GM21528 (cell line): Measurements from ENCODE around the gene GDPD4.

Experiments used
- ATAC-seq: cut with Tn5 transposase; IDR thresholded peaks from one replicate; pipeline ENCODE4 v1.9.1; 2021; ENCODE audit warnings: mild to moderate bottlenecking, moderate library complexity; ENCODE audit not compliant: unreplicated experiment, low FRiP score

The GDPD4 gene

GRCh38 chr11:77249427-77249826 is 52.1 kb downstream of the GDPD4 start:
- no peak for ATAC-seq

- no peak for ATAC-seq
These were observed 57.0 kb downstream of the GDPD4 start for GRCh38 chr11:77244277-77245027.

- no peak for ATAC-seq
These were observed 64.6 kb downstream of the GDPD4 start for GRCh38 chr11:77236901-77237300.

GRCh38 chr11:77233011-77233410 is 68.5 kb downstream of the GDPD4 start:
- ATAC-seq = no peak

DNA sequence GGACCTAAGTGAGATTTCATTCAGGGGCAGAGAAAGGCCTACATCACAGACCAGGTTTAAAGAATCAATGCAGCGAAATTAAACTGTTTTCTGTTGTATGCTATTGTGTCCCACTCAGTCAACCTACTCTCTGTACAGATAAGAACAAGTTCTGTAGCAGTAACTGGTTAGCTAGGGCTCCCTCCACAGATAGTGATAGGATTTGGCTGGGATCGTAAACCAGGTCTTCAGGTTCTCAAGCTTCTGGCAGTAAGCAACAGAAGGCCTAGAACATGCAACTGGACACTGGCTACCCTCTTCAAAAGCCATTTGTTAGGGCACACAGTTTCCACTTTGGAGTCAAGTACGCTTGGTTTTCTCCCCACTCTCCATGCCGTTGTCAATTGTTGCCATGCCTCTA is 69.2 kb downstream of the GDPD4 start:
- ATAC-seq = no peak

GRCh38 chr11:77231800-77232199 is 69.7 kb downstream of the GDPD4 start:
- ATAC-seq = no peak

DNA sequence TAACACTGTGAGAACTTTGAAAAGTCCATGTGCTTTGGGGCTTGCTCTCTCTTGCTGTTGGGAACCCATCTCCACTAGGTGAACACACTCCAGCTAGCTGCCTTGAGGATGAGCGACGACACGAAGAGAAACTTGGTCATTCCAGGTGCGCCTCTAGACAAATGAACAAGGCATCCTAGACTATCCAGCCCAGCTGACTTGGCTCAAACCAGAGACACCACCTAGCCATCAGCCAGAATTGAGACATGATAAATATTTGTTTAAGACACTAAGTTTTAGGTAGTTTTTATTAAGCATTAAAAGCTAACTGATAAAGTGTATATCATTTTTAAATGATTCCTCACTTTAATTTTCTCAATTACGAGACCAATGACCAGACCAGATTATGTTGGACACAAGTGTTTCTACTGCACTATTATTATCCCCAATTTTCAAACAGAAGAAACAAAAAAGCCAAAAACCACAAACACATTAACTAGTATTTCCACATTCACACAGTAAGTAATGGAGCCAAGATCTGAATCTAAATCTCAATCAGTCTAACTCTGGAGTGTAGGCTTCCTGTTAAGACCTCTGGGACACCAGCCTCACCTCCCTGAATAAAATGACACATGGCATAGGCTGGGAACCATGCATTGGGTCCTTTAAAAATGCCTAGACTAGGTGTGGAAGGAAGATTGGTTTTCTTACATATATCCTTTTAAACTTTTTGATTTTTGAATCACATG is 70.4 kb downstream of the GDPD4 start:
- ATAC-seq = no peak

DNA sequence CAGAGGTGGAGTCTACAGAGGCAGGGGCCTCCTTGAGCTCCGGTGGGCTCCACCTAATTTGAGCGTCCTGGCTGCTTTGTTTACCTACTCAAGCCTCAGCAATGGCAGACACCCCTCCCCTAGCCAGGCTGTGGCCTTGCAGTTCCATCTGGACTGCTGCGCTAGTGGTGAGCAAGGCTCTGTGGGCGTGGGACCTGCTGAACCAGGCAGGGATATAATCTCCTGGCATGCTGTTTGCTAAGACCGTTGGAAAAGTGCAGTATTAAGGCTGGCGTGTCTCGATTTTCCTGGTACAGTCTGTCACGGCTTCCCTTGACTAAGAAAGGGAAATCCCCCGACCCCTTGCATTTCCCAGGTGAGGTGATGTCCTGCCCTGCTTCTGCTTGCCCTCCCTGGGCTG is 77.7 kb downstream of the GDPD4 start:
- no peak for ATAC-seq

- ATAC-seq = no peak
These were observed 84.3 kb downstream of the GDPD4 start for GRCh38 chr11:77217156-77217555.

- ATAC-seq = no peak
These were observed 86.4 kb downstream of the GDPD4 start for GRCh38 chr11:77215106-77215505.

DNA sequence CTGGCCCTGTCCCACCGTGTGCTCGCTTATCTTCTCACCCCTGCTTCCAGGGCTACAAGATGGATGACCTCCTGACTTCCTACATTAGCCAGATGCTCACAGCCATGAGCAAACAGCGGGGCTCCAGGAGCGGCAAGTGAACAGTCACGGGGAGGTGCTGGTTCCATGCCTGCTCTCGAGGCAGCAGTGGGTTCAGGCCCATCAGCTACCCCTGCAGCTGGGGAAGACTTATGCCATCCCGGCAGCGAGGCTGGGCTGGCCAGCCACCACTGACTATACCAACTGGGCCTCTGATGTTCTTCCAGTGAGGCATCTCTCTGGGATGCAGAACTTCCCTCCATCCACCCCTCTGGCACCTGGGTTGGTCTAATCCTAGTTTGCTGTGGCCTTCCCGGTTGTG is 86.9 kb downstream of the GDPD4 start:
- ATAC-seq = no peak

- ATAC-seq = no peak
These were observed 87.7 kb downstream of the GDPD4 start for GRCh38 chr11:77213589-77214428.

GRCh38 chr11:77213029-77213579 is 88.4 kb downstream of the GDPD4 start:
- no peak for ATAC-seq

DNA sequence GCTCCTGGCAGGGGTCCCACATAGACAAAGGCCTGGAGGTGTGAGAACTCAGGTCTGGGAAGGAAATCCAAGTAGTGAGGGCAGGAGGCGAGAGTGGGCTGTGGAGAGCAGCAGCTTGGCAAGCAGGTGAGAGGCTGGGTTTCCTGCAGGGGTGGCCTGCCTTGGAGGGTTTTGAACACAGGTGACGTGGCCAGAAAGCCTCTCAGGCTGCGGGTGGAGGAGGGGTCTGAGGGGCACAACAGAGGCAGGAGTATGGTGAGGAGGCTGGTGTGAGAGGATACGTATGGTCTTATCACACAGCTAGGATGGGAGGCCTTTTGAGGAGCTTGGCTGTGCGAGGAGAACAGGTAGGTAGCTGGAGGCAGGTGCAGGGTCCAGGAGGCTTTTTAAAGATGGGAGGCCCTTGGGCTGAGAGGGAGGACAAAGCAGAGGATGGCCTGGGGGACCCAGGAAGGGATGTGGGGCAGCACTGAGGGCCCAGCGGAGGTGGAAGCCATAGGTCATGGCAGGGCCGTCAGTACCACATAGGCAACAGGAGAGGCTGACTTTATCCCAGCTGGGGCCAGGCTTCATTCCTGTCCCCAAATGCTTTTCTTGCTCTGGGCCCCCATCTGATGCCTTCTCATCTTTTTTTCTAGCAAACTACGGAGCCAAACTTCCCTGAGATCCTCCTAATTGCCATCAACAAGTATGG is 89.0 kb downstream of the GDPD4 start:
- no peak for ATAC-seq

- no peak for ATAC-seq
These were observed 89.8 kb downstream of the GDPD4 start for GRCh38 chr11:77211594-77212251.

GRCh38 chr11:77211040-77211451 is 90.4 kb downstream of the GDPD4 start:
- ATAC-seq = no peak

DNA sequence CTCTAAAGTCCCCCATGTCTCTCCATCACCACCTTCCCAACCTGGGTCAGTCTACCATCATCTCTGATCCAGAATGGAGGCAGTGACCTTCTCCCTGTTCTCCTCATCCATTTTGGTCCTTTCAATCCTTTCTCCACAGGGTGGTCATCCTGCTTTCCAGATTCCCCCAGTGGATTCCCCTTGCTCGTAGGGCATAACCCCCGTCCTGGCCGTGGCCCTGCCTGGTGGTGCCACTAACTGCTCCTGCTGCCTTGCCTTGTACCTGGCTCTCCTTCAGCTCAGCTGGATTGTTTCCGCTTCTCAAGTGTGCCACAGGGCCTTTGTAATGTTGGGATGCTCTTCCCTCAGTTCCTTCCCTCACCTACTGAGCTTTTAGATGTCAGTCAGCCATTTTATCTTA is 91.8 kb downstream of the GDPD4 start:
- ATAC-seq = no peak

- ATAC-seq = no peak
These were observed 93.0 kb downstream of the GDPD4 start for GRCh38 chr11:77208535-77208934.

DNA sequence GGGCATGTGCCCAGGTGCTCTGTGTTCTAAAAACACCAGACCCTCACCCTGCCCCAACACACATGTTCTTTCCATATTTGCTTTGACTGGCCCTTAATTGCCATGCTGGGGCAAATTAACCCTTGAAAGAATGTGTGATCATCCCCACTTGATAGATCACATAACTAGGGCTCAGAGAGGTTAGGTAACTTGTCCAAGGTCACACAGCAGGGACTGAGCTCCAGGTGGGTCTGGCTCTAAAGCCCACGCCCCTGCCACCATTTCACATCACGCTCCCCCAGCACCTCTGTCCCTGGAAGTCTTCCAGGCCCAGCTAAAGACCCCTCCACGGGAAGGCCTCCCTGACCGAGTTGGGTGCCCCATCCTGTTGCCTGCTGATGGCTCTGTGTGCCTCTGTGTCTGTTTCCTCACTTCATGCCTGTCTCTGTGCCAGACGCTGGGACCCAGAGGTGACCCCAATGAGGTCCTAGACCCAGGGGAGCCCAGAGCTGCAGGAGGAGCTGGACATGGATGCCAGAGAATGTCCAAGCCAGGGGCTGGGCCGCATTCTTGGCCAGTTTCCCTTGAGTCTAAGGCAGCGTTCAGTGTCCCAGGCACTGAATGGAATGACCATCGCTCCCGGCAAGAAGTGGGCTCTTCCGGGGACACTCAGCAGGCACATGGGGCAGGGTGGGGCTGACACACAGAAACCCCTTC is 93.7 kb downstream of the GDPD4 start:
- ATAC-seq = no peak
